H1 (cell line): ENCODE data around the gene PDE4D. TPM values are rescaled to one million over a fixed set of nuclear protein-coding genes. Genes with fewer than 3 reads are reported as not detected.

Experiments
- BCL11A ChIP-seq, 2 experiments: IDR thresholded peaks; one replicate each; pipeline ENCODE4 v1.6.1; 2011; ENCODE audit warnings: low read depth in 2 of 2, low read length in 2 of 2, mild to moderate bottlenecking in 2 of 2
- ZNF274 ChIP-seq: IDR thresholded peaks from 2 replicates; pipeline ENCODE4 v1.7.0; 2012; ENCODE audit warnings: low read length, borderline replicate concordance; ENCODE audit errors: extremely low read depth
- polyA plus RNA-seq, 7 experiments: library from polyadenylated mRNA; depleted of rRNA in 3 of 7; stranded (reverse) in 5 of 7; unstranded in 2 of 7; fragments of >200 nt in 5 of 7; fragments of 200-250 nt in 2 of 7; gene quantifications; 1 replicate in 5 of 7; 2 replicates in 1 of 7; 4 replicates in 1 of 7; pipeline versions ENCODE4 v1.2.1 to v1.2.3, GENCODE V29; 2011 to 2013; ENCODE audit warnings: missing spikeins in 2 of 7, mixed read lengths in 2 of 7
- total RNA-seq: library from RNA; stranded (reverse); fragmentation: NEBNext Ultra II Directional; extraction: Animal tissue kit (Norgen Biotek cat#: 25700); gene quantifications from 2 replicates; pipeline ENCODE4 v1.2.1, GENCODE V29; 2021

The PDE4D gene
- total and polyA plus RNA-seq, 2 of the 8 experiments (the other 6 are each of a cell fraction or from before 2014, with no cell fraction given): 2.3 to 3.7 TPM

GRCh38 chr5:59222687-59223511 is 670.6 kb downstream of the PDE4D start (continued):
- TF ChIP-seq ZNF274 (no peak), BCL11A (IDR thresholded peaks at IDR 0.05; ENCODE audit: low read depth in 2 of 2, low read length in 2 of 2) (no peak)
- TF ChIP-seq, all 59 proteins: peak for 0
